Tibial artery (tissue), 4 donors: ENCODE data around the gene PTS.

ENCODE experiments used
- DNase-seq, 2 donors: peaks; one replicate each; pipeline ENCODE4 v3.0.0-alpha.2; 2019
- H3K27ac ChIP-seq, 2 donors: fragments of 200-600 bp; sonication (generic) in 1 of 2; 1 replicate in 1 of 2; 2 replicates in 1 of 2; pipeline ENCODE4 v1.5.1; 2018 to 2019; ENCODE audit warnings: mild to moderate bottlenecking in 1 of 2
- H3K27me3 ChIP-seq, 2 donors: fragments of 200-600 bp; sonication (generic) in 1 of 2; one replicate each; pipeline versions ENCODE4 v1.5.1 to v1.6.0; 2016 to 2019
- H3K36me3 ChIP-seq, 3 donors: fragments of 200-600 bp; sonication (generic) in 2 of 3; one replicate each; pipeline ENCODE4 v1.5.1; 2016 to 2019; ENCODE audit warnings: mild to moderate bottlenecking in 2 of 3
- H3K4me1 ChIP-seq, 4 donors: fragments of 200-600 bp; sonication (generic) in 2 of 4; 1 replicate in 3 of 4; 2 replicates in 1 of 4; pipeline ENCODE4 v1.5.1; 2016 to 2019
- H3K4me3 ChIP-seq, 2 donors: fragments of 200-600 bp; sonication (generic) in 1 of 2; 1 replicate in 1 of 2; 2 replicates in 1 of 2; pipeline ENCODE4 v1.5.1; 2018 to 2019; ENCODE audit warnings: mild to moderate bottlenecking in 2 of 2
- H3K9me3 ChIP-seq, 3 donors: fragments of 200-600 bp; sonication (generic) in 1 of 3; one replicate each; pipeline ENCODE4 v1.5.1; 2016 to 2019
- intact Hi-C: fragments of 100-400 bp; cut with DNase I; formaldehyde crosslinking; loops from one replicate; pipeline ENCODE4 v1.15.0; 2023; ENCODE audit warnings: low total_unique reads
- TF ChIP-seq, protein P1 (sequence below), 2 experiments: fragments of 200-600 bp in 1 of 2; fragments of 450-650 bp in 1 of 2; IDR thresholded peaks; one replicate each; pipeline ENCODE4 v1.5.1; 2017 to 2019; ENCODE audit warnings: antibody characterized with exemption in 2 of 2, mild to moderate bottlenecking in 1 of 2, moderate library complexity in 1 of 2

PTS gene

DNA sequence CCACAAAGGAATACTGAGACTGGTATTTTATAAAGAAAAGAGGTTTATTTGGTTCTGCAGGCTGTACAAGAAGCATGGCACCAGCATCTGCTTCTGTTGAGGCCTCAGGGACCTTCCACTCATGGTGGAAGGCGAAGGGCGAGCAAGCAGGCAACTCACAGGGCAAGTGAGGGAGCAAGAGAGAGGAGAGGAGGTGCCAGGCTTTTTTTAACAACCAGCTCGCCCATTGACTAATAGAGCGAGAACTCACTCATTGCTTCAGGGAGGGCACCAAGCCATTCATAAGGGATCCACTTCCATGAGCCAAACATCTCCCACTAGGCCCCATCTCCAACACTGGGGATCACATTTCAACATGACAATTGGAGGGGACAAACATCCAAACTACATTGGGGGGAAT is 1.2 kb downstream of the PTS start:
- H3K27me3 ChIP-seq, result no peaks in the 10 kb centered on the region
- TF ChIP-seq, protein P1, sequence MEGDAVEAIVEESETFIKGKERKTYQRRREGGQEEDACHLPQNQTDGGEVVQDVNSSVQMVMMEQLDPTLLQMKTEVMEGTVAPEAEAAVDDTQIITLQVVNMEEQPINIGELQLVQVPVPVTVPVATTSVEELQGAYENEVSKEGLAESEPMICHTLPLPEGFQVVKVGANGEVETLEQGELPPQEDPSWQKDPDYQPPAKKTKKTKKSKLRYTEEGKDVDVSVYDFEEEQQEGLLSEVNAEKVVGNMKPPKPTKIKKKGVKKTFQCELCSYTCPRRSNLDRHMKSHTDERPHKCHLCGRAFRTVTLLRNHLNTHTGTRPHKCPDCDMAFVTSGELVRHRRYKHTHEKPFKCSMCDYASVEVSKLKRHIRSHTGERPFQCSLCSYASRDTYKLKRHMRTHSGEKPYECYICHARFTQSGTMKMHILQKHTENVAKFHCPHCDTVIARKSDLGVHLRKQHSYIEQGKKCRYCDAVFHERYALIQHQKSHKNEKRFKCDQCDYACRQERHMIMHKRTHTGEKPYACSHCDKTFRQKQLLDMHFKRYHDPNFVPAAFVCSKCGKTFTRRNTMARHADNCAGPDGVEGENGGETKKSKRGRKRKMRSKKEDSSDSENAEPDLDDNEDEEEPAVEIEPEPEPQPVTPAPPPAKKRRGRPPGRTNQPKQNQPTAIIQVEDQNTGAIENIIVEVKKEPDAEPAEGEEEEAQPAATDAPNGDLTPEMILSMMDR (IDR thresholded peaks at IDR 0.05), result no peak
- H3K4me1 ChIP-seq, result peaks cover 0 to 18% (median 10%) of the 10 kb centered on the region in 4 donors
- peak overlapping the region; percentile 80 to 85 for H3K4me3 ChIP-seq
- H3K27ac ChIP-seq, result peak overlapping the region; percentile 13 to 95
- no peaks in the 10 kb centered on the region for H3K9me3 ChIP-seq
- DNase-seq, result no peak
- intact Hi-C loops, result no loop called here
- H3K36me3 ChIP-seq, result peaks cover 21 to 34% (median 26%) of the 10 kb centered on the region in 3 donors

DNA sequence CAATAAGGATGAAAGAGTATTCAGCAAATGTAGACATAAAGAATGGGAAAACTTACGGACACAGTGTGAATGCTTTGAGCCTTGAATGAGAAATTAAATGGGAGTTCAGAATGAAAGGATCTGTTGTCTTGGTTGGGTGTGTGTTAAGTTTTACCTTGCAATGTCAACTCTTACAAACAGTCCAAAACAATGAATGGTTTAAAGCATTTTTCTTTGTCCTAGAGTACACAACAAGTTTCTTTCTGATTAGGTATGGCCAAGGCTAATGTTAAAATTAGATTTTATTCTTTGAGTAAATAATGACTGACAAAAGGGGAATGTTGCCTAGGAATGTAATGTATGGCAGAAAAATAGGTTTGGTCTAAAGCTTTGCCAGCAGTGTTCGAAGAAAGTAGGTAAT is 2.5 kb downstream of the PTS start:
- peaks cover 0 to 18% (median 10%) of the 10 kb centered on the region in 4 donors for H3K4me1 ChIP-seq
- intact Hi-C loops, result no loop called here
- TF ChIP-seq, protein P1 (IDR thresholded peaks at IDR 0.05), result no peak
- no peak overlapping the region for H3K4me3 ChIP-seq
- peaks cover 26 to 34% (median 34%) of the 10 kb centered on the region in 3 donors for H3K36me3 ChIP-seq
- DNase-seq, result no peak
- no peak overlapping the region for H3K27ac ChIP-seq
- H3K9me3 ChIP-seq, result no peaks in the 10 kb centered on the region
- no peaks in the 10 kb centered on the region for H3K27me3 ChIP-seq

DNA sequence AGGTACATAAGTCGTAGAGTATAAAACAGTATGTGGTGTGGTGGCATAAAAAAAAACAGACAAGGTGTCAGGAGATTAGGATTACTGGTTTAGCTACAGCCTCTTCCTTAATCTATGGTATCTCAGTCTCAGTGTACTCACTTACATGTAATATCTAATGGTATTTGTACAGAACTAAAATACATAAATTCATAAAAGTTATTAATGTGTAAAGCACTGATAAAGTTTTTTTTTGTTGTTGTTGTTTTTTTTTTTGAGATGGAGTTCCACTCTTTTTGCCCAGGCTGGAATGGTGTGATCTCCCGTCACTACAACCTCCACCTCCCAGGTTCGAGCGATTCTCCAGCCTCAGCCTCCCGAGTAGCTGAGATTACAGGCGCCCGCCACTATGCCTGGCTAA is 2.9 kb downstream of the PTS start:
- TF ChIP-seq, protein P1 (IDR thresholded peaks at IDR 0.05), result no peak
- Histone ChIP-seq H3K4me1 (peaks cover 0 to 18% (median 10%) of the 10 kb centered on the region in 4 donors), H3K36me3 (peaks cover 26 to 38% (median 36%) of the 10 kb centered on the region in 3 donors), H3K27me3 (no peaks in the 10 kb centered on the region), H3K4me3 (no peak overlapping the region), H3K9me3 (no peaks in the 10 kb centered on the region), H3K27ac (no peak overlapping the region)
- DNase-seq, result no peak
- intact Hi-C loops, result no loop called here

DNA sequence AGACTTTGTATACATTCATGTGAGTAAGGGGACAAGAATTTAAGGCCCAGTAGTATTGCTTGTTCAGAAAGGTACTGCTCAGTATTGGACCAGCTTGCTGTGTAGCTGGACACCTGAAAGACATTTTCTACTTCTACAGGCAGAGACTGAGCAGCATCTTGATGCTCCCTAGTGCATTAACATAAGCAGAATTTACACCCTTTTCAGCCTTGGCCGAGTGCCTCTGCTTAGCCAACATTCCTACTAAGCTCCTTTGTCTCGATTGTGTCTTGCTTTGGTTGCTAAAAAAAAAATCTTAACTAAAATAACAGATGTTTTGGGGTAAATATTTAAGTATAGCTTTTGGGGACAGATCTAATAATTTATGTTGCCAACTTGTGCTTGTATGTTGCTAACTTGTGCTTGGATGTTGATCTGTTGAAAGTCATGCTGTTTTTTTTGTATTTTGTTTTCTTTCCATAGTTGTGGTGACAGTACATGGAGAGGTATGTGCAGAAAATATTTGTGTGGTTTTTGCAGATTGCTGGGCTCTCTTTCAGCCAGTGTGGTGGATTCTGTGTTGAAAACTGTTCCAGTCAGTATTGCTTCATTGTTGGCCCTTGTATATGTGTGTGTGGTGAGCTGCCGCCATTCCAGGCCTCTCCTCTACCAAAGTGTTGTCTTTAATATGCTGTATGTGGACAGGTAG is 3.7 kb downstream of the PTS start:
- H3K36me3 ChIP-seq, result peaks cover 29 to 43% (median 42%) of the 10 kb centered on the region in 3 donors
- intact Hi-C loops, result no loop called here
- TF ChIP-seq, protein P1 (IDR thresholded peaks at IDR 0.05), result no peak

DNA sequence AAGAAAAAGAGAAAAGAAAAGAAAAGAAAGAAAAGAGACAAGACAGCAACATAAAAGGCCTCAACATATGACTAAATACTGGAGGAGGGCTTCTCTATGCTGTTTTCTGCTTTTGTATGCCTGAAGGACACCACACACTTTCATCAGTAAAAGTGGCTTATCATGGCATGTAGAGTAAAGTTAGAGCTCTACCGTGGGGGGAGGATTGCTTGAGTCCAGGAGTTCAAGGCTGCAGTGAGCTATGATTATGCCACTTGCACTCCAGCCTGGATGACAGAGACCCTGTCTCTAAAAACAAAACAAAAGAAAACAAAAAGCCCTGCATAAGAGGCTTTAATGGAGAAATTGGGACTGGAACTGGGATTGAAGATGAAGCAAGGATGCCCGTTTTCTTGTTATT is 5.7 kb downstream of the PTS start:
- H3K4me3 ChIP-seq, result no peak overlapping the region

More for the DNA sequence above, 3.7 kb downstream of the PTS start:
- no peaks in the 10 kb centered on the region for H3K9me3 ChIP-seq
- H3K27me3 ChIP-seq, result no peaks in the 10 kb centered on the region
- peaks cover 0 to 18% (median 10%) of the 10 kb centered on the region in 4 donors for H3K4me1 ChIP-seq
- no peak overlapping the region for H3K4me3 ChIP-seq
- DNase-seq, result no peak
- no peak overlapping the region for H3K27ac ChIP-seq

More for the DNA sequence above, 5.7 kb downstream of the PTS start:
- H3K36me3 ChIP-seq, result peaks cover 40 to 64% (median 63%) of the 10 kb centered on the region in 3 donors
- no peaks in the 10 kb centered on the region for H3K9me3 ChIP-seq
- TF ChIP-seq, protein P1 (IDR thresholded peaks at IDR 0.05), result no peak
- intact Hi-C loops, result no loop called here
- DNase-seq, result no peak
- peaks cover 0 to 11% (median 9%) of the 10 kb centered on the region in 4 donors for H3K4me1 ChIP-seq
- H3K27ac ChIP-seq, result no peak overlapping the region
- H3K27me3 ChIP-seq, result no peaks in the 10 kb centered on the region
